Measurements from ENCODE around the gene NT5C.
"Not testable (repeated sequence)": the region's sequence is repeated elsewhere in the genome, so short reads cannot be mapped to it uniquely, and the experiment has no call there.

The NT5C gene

GRCh38 chr17:75131278-75132017 lies at the start of gene NT5C:
TSS of gene NT5C (minus strand) at chr17:75131742. CDS start at chr17:75131707, 35 bp downstream.
- DNase-seq: no peak

DNA sequence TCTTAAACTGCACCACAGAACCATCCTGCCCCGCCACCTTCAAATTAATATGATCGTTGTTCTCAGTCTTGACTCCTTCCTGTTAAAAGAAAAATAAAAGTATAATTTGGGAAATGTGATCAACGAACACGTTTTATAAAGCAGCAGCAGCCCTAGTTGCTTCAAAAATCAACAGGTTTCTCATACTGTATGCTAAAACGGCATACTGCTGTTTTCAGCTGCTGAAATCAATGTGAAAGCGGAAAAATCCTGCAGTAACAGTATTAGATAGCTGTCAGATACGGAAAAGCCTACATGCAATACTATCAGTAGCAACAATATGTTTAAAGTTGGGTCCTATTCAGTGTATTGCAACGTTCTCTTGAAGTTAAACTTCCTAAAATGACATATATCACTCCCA lies 49.6 kb upstream of the NT5C start:
- DNase-seq: no peak

DNA sequence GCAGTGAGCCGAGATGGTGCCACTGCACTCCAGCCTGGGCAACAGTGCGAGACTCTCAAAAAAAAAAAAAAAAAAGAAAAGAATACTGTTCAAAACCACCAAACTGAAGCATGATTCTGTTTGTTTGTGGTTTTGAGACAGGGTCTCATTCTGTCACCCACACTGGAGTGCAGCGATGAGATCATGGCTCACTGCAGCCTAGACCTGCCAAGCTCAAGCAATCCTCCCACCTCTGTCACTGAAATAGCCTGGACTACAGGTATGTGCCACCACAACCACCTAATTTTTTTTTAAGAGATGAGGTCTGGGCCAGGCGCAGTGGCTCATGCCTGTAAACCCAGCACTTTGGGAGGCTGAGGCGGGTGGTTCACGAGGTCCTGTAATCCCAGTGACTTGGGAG lies 46.9 kb upstream of the NT5C start:
- DNase-seq: no peak

DNA sequence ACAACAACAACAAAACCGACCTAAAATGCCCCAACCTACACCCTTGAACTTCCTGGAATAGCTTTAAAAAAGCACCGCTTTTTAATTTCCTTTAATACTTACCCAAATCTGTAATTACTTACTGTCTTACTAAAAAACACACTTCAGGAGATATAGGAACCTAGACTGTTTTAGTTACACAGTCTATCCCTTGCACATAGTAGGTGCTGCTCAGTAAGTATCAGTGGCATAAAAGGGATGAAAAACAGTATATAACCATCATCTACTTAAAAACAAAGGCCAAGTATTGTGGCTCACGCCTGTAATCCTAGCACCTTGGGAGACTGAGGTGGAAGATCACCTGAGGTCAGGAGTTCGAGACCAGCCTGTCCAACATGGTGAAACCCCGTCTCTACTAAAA lies 45.1 kb upstream of the NT5C start:
- no peak for DNase-seq

DNA sequence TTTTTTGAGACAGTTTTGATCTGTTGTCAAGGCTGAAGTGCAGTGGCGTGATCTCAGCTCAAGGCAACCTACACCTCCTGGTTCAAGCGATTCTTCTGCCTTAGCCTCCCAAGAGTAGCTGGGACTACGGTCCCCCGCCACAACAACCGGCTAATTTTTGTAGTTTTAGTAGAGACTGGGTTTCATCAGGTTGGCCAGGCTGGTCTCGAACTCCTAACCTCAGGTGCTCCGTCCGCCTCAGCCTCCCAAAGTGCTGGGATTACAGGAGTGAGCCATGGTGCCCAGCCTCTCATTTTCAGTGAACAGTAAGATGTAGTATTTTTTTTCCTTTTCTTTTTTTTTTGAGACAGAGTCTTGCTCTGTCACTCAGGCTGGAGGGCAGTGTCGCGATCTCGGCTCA lies 43.5 kb upstream of the NT5C start:
- DNase-seq: no peak

DNA sequence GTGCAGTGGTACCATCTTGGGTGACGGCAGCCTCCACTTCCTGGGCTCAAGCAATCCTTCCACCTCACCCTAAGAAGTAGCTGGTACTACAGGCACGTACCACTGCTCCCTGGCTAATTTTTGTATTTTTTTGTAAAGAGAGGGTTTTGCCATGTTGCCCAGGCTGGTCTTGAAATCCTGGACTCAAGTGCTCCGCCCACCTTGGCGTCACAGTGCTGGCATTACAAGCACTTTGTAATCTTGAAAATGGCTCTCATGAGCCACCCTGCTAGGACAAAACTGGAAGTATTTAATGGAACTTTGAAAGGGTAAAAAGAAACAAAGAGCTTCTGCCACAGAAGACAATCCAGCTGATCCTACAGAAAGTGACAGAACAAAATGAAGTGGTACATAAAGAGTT lies 42.0 kb upstream of the NT5C start:
- DNase-seq: no peak

DNA sequence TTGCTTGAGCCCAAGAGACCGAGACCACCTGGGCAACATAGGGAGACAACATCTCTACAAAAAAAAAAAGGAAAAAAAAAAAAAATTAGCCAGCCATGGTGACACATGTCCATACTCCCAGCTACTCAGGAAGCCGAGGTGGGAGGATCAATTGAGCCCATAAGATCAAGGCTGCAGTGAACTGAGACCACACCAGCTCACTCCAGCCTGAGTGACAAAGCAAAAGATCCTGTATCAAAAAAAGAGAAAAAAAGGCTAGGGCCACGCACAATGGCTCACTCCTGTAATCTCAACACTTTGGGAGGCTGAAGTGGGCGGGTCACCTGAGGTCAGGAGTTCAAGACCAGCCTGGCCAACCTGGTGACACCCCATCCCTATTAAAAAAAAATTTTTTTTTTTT lies 37.5 kb upstream of the NT5C start:
- DNase-seq: no peak

- DNase-seq: not testable (repeated sequence)
Measured at GRCh38 chr17:75164606-75165005, 33.1 kb upstream of the NT5C start.

DNA sequence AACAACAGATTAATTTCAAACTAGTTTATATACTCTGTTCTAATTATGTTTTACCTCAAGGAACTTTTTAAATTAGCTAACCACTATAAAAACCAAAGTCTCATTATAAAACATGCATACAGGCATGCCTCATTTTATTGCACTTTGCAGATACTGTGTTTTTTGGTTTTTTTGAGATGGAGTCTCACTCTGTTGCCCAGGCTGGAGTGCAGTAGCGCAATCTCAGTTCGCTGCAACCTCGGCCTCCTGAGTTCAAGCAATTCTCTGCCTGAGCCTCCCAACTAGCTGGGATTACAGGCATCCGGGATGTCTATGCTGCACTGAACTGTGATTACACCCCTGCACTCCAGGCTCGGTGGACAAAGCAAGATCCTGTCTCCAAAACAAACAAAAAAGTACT lies 31.5 kb upstream of the NT5C start:
- DNase-seq: no peak

DNA sequence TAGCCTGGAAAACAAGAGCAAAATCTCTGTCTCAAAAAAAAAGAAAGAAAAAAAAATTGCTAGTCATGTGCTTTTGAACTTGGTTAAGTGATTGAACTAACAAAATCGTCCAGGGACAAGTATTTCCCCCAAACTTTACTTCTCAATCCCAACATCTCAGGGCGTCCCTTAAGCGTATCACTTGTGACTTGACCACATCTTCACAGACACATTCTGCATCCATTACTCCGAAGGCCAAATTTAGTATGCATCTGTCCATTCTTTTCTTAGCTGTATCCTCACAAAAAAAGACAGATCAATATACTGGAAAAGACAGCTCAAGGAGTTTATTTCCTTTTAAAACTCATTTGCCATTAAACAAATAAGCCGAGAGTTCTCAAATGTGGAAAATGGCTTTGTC lies 28.7 kb upstream of the NT5C start:
- no peak for DNase-seq

DNA sequence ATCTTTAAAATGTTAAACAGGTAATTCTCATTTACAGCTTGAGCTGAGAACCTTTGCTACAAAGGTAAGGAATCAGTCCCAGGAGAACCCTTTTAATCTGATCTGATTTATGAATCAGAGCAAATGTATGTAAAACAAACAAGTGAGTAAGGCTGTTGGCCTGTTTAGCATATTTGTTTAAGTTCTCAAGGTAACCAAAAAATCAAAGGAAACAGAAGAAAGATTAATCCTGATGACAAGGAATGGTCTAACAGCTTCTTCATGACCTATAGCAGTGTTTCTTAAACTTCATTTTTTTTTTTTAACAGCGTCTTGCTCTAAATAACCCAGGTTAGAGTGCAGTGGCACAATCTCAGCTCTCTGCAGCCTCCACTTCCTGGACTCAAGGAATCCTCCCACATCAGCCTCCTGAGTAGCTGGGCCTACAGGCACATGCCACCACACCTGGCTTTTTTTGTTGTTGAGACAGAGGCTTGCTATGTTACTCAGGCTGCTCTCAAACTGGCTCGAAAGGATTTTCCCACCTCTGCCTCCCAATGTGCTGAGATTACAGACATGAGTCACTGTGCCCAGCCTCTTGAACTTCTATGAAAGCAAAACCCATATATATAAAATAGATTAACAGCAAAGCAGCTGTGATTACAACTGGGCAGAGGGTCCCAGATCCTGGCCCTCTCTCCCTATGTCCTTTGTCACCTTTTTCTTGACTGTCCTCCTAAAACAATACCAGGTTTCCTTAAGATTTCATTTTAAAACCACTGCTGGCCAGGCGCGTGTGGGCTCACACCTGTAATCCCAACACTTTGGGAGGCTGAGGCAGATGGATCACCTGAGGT lies 27.9 kb upstream of the NT5C start:
- no peak for DNase-seq

DNA sequence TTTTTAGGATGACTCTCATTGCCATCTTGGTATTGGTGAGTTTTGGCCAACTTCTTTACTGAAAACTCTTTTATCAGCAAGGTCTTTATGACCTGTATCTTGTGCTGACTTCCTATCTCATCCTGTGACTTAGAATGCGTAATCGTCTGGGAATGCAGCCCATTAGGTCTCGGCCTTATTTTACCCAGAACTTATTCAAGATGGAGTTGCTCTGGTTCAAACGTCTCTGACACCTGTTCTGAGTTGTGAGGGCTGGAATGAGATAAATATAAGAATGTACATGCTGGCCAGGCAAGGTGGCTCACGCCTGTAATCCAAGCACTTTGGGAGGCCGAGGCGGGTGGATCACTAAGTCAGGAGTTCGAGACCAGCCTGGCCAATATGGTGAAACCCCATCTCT lies 26.9 kb upstream of the NT5C start:
- DNase-seq: not testable (repeated sequence)

- DNase-seq: no peak
Measured at GRCh38 chr17:75155191-75155601, 23.7 kb upstream of the NT5C start.

GRCh38 chr17:75154195-75155106 lies 22.9 kb upstream of the NT5C start, which contains the start of gene JPT1:
TSS of gene JPT1 (minus strand) at chr17:75154512. CDS start at chr17:75154397, 115 bp downstream.
- DNase-seq: peak; percentile 88

DNA sequence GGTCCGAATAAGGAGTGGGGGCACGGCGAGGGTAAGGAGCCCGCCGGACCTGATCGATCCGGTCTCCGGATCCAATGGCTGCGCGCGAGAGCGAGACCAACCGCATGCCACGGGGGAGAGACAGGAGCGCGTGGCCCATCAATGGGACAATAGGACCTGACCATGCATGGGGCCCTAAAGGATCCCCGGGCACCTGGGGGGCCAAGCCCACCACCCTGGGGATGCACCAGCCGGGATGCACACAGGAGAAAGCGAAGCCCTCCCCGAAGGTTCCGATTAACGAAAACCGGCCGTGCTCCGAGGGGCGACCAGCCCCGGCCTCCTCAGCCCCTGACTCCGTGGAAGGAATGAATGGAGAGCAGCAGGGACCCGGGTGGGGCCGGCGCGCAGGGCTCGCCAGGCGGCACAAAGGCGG lies 22.2 kb upstream of the NT5C start:
- no peak for DNase-seq

DNA sequence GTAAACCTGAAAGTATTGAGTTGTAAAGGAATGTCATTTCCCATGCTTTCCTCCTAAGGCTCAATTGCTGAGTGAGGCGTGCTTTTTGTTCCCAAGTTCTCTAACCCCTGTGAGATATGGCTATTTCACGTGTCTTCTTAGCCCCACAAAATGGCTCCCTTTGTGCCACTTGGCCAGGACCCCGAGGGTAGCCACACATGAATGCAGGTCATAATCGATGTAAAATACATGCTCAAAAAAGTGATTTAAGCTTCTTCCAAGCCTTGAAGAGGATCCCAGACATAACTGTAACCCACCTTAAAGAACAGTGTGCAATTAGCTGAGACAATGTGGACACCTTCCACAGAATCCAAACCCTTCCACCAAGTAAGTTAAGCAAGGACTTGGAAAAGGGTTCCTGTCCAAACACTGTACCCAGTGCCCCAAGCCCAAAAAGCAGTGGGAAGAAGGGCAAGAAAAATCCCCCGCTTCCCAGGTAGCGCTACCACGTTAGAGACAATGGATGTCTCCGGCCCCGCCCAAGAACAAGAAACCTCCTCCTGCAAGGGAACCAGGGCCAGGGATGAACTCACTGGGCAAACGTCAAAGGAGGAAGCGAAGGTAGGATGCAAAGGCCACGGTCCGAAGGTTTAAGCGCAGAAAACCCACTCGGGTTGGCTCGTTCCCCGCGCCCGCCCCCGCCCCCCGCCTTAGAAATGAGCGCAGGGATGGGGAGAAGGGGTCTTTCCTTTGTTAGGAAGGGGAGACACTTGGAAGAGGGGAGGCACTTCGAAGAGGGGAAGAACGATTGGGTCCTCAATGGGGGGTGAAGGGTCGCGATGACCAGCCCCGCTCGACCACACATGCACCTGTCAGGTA lies 21.6 kb upstream of the NT5C start:
- DNase-seq: no peak

- no peak for DNase-seq
Measured at GRCh38 chr17:75152523-75152921, 21.0 kb upstream of the NT5C start.

- no peak for DNase-seq
Measured at GRCh38 chr17:75151930-75152329, 20.4 kb upstream of the NT5C start.

- no peak for DNase-seq
Measured at GRCh38 chr17:75147878-75148546, 16.5 kb upstream of the NT5C start.

GRCh38 chr17:75146592-75146991 lies 15.1 kb upstream of the NT5C start:
- DNase-seq: no peak

- DNase-seq: no peak
Measured at GRCh38 chr17:75144816-75145512, 13.4 kb upstream of the NT5C start.

Measured in NCI-H187 treated with DMSO at 0.1 percent for 48 hours (cell line).